Adipocyte (in vitro differentiated cells): ENCODE results near the gene GPR146.
"Not testable (repeated sequence)": the region's sequence is repeated elsewhere in the genome, so short reads cannot be mapped to it uniquely, and the experiment has no call there.

Experiments used
- DNase-seq: peaks from one replicate; pipeline ENCODE4 v3.0.0-alpha.2; 2015; ENCODE audit warnings: low read depth
- H3K27me3 ChIP-seq: replicated peaks from 2 replicates; pipeline ENCODE4 v1.7.0; 2013; ENCODE audit warnings: mild to moderate bottlenecking, low read length, moderate library complexity; ENCODE audit not compliant: control insufficient read depth, insufficient read depth
- H3K36me3 ChIP-seq: 2 replicates; pipeline ENCODE4 v1.7.0; 2013; ENCODE audit warnings: low read length, mild to moderate bottlenecking, moderate library complexity; ENCODE audit not compliant: control insufficient read depth, insufficient read depth, severe bottlenecking
- H3K4me1 ChIP-seq: 2 replicates; pipeline ENCODE4 v1.7.0; 2013; ENCODE audit warnings: mild to moderate bottlenecking, low read length, moderate library complexity; ENCODE audit not compliant: control insufficient read depth, insufficient read depth
- H3K4me3 ChIP-seq: 2 replicates; pipeline ENCODE4 v1.7.0; 2013; ENCODE audit warnings: mild to moderate bottlenecking, low read length, moderate library complexity
- H3K9ac ChIP-seq: 2 replicates; pipeline ENCODE4 v1.7.0; 2013; ENCODE audit warnings: mild to moderate bottlenecking, low read length, moderate library complexity
- H3K9me3 ChIP-seq: 2 replicates; pipeline ENCODE4 v1.7.0; 2013; ENCODE audit warnings: mild to moderate bottlenecking, low read length, moderate library complexity; ENCODE audit not compliant: control insufficient read depth

Gene GPR146

DNA sequence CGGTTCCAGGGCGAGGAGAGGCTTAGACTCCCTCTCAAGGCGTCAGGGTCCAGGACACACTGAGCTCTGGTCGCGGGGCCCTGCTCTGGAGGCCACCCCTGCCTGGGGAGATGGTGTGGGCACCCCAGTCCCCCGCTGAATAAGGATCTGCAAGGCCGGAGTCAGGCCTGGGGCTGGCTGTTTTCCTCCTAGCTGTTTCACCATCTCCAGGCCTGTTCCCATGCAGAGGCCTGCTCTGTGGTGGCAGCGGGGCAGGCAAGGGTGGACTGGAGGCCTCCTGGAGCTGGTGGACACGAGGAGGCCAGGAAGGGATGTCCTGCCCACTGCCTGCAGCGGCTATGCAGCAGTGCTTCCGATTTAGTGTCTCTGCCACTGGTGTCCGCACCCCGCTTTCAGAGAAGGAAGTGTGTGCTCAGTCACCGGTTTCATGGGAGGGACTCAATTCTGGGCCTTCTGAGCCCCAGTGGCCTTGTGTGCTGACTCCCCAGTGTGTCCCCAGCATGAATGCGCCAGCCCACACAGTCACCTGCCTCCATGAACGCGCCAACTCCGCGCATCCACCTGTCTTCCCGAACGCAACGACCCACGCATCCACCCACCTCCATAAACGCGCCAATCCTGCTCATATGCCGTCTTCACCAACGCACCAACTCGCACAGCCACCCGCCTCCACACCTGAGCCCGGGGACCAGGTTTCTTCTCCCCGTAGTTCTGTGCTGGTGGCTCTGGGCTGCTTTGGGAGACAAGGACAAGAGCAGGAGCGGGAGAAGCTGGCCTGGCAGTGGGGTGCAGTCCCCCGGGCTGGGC is 14.5 kb upstream of the GPR146 start:
- Histone ChIP-seq H3K9ac (peak overlapping the region; percentile 72), H3K9me3 (no peaks in the 10 kb centered on the region), H3K4me1 (peaks cover 11% of the 10 kb centered on the region), H3K4me3 (no peak overlapping the region), H3K27me3 (no peaks in the 10 kb centered on the region), H3K36me3 (peaks cover 5% of the 10 kb centered on the region)
- no peak for DNase-seq

GRCh38 chr7:1030444-1031070 is 13.8 kb upstream of the GPR146 start:
- H3K4me3 ChIP-seq, result no peak overlapping the region
- H3K9me3 ChIP-seq, result no peaks in the 10 kb centered on the region
- peaks cover 11% of the 10 kb centered on the region for H3K4me1 ChIP-seq
- H3K36me3 ChIP-seq, result peaks cover 5% of the 10 kb centered on the region
- no peaks in the 10 kb centered on the region for H3K27me3 ChIP-seq
- no peak overlapping the region for H3K9ac ChIP-seq
- DNase-seq, result no peak

- no peaks in the 10 kb centered on the region for H3K27me3 ChIP-seq
- no peak for DNase-seq
- no peak overlapping the region for H3K9ac ChIP-seq
- peaks cover 11% of the 10 kb centered on the region for H3K4me1 ChIP-seq
- H3K36me3 ChIP-seq, result no peaks in the 10 kb centered on the region
- H3K9me3 ChIP-seq, result no peaks in the 10 kb centered on the region
- H3K4me3 ChIP-seq, result no peak overlapping the region
Measured at GRCh38 chr7:1031716-1032455, 12.5 kb upstream of the GPR146 start.

DNA sequence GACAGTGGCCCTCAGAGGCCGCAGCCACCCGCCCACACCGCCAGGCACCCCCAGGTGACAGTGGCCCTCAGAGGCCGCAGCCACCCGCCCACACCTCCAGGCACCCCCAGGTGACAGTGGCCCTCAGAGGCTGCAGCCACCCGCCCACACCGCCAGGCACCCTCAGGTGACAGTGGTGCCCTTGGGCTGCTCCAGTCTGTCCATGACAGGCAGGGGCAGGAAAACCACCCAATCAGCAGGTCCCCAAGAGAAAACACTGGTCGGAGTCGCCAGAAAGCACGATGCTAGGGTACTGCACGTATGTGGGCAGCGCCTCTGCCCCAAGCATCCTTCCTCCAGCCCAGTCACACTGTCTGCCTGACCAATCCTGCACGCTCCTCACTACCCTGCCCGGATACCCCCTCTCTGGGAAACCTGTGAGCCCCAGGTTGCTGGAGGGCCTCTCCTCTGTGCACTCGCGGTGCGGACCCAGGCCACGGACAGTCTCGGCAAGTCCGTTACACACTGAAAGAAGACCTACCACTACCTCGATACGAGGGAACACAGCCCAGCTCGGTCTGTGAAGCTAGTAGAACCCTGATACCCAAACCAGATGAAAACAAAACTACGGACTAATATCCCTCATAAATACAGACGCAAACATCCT is 11.7 kb upstream of the GPR146 start:
- no peak for DNase-seq
- Histone ChIP-seq H3K4me3 (no peak overlapping the region), H3K27me3 (no peaks in the 10 kb centered on the region), H3K9ac (no peak overlapping the region), H3K9me3 (no peaks in the 10 kb centered on the region), H3K36me3 (no peaks in the 10 kb centered on the region), H3K4me1 (peaks cover 6% of the 10 kb centered on the region)

- no peaks in the 10 kb centered on the region for H3K36me3 ChIP-seq
- H3K4me3 ChIP-seq, result no peak overlapping the region
- H3K9me3 ChIP-seq, result no peaks in the 10 kb centered on the region
- peaks cover 6% of the 10 kb centered on the region for H3K4me1 ChIP-seq
- no peak overlapping the region for H3K9ac ChIP-seq
- DNase-seq, result no peak
- no peaks in the 10 kb centered on the region for H3K27me3 ChIP-seq
Measured at GRCh38 chr7:1033546-1034145, 10.7 kb upstream of the GPR146 start.

DNA sequence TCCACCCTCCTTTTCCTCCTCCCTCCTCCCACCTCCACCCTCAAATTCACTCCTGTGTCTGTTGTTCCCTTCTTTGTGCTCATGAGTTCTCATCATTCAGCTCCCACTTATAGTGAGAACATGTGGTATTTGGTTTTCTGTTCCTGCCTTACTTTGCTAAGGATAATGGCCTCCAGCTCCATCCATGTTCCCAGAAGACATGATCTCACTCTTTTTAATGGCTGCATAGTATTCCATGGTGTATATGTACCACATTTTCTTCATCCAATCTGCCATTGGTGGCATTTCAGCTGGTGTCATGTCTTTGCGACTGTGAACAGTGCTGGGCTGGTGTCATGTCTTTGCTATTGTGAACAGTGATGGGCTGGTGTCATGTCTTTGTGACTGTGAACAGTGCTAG is 9.6 kb upstream of the GPR146 start:
- H3K4me3 ChIP-seq, H3K36me3 ChIP-seq, DNase-seq, H3K4me1 ChIP-seq, H3K9me3 ChIP-seq, H3K27me3 ChIP-seq, H3K9ac ChIP-seq: not testable (repeated sequence)

GRCh38 chr7:1036164-1036928 is 8.0 kb upstream of the GPR146 start:
- not testable (repeated sequence) for H3K36me3 ChIP-seq, DNase-seq, H3K27me3 ChIP-seq, H3K9ac ChIP-seq, H3K4me3 ChIP-seq, H3K4me1 ChIP-seq, H3K9me3 ChIP-seq

DNA sequence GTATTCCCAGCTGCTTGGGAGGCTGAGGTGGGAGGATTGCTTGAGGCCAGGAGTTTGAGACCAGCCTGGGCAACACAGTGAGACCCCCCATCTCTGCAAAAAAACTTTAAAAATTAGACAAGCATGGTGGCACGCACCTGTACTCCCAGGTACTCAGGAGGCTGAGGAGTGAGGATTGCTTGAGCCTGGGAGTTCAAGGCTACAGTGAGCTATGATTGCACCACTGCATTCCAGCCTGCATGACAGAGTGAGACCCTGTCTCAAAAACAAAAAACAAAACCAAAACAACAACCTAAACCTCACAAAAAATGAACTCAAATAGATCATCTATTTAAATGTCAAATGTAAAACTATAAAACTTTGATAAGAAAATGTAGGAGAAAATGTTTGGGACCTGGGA is 4.1 kb upstream of the GPR146 start:
- peak overlapping the region; percentile 42 for H3K4me3 ChIP-seq
- H3K9ac ChIP-seq, result peak overlapping the region; percentile 51
- not testable (repeated sequence) for H3K36me3 ChIP-seq

GRCh38 chr7:1040790-1041189 is 3.6 kb upstream of the GPR146 start:
- H3K27me3 ChIP-seq, result no peaks in the 10 kb centered on the region
- peaks cover 29% of the 10 kb centered on the region for H3K4me1 ChIP-seq
- peak; percentile 41 for DNase-seq
- peak overlapping the region; percentile 51 for H3K9ac ChIP-seq
- no peaks in the 10 kb centered on the region for H3K36me3 ChIP-seq
- no peaks in the 10 kb centered on the region for H3K9me3 ChIP-seq
- H3K4me3 ChIP-seq, result peak overlapping the region; percentile 42

More for the DNA sequence above, 4.1 kb upstream of the GPR146 start:
- H3K9me3 ChIP-seq, DNase-seq, H3K27me3 ChIP-seq: not testable (repeated sequence)
- peaks cover 28% of the 10 kb centered on the region for H3K4me1 ChIP-seq
